NCI-H2107 (cell line): ENCODE data around the gene PGC.

Source experiments
- DNase-seq: peaks from one replicate; lab custom pipeline; 2025; lab: John Stamatoyannopoulos, UW

Gene PGC

DNA sequence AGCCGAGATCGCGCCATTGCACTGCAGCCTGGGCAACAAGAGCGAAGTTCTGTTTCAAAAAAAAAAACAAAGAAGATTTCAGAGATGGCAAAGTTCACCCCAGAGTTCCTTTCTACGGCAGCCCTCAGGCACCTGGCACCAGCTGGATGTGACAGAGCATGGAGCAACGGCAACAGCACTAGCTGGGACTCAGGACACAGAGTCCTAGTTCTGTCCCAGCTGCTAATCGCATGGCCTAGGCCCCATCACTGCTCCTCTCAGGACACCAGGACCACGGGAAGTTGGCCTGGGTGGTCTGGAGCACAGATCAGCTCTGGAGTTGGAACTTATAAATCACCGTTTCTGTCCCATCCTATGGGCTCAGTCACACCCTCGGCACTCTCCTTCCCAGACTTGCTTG lies 1.1 kb downstream of the PGC start:
- DNase-seq, result no peak

DNA sequence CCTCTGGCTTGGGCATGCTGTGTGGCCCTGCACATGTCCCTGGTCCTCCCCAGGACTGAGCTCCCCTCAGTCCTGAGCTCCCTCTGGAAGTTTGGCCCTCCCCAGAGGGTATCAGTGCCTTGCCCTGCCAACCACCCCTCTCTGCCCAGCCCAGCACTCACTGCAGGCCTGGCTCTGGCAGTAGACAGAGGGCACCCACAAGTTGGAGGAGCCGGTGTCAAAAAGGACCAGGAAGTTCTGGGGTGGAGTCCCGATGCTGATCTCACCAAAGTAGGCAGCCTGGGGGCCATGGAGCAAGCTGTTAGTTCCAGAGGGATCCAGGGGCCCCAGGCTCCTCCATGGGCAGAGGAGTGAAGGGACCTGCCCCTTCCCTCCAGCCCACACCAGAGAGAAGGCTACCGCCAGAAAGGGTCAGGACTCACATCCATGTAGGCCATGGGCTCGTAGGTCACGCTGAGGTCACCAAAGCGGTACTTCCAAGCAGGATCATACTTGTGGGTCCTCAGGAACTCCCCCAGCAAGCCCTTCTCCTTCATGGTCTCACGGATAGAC lies 2.9 kb downstream of the PGC start:
- no peak for DNase-seq

DNA sequence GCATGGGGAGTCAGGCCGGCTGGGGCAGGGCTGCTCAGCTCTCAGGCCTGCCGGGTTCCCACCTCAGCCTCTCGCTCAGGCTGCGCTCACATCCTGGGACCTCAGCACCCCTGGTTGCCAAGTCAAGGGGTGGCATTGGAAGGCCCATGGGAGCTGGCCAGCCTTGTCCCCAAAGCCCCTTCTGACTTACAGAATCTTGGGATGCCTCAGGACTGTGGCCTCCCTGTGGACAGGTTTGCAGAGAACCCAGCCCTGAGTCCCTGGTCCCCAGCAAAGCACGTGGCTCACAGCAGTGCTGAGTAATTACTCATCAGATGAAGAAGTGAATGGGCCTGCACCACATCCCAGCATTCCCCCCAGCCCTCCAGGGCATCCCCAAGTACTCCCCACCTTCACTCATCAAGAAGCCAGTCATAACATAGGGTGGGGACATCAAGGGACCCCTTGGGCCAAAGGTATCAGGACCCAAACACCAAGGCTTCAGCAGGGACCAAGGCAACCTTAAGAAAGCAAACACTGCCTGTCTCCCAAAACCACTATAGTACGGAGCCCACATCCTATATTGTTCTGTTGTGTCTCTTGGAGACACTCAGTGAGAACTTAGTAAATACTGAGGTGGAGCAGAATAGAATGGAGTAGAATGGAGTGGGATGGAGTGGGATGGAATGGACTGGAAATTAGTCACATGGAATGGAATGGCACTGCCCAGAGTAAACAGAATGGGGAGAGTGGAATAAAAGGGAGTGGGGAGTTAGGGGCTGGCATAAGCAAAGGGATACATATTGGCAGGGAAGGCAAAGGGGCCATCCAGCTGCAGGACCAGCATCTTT lies 3.6 kb downstream of the PGC start:
- no peak for DNase-seq

DNA sequence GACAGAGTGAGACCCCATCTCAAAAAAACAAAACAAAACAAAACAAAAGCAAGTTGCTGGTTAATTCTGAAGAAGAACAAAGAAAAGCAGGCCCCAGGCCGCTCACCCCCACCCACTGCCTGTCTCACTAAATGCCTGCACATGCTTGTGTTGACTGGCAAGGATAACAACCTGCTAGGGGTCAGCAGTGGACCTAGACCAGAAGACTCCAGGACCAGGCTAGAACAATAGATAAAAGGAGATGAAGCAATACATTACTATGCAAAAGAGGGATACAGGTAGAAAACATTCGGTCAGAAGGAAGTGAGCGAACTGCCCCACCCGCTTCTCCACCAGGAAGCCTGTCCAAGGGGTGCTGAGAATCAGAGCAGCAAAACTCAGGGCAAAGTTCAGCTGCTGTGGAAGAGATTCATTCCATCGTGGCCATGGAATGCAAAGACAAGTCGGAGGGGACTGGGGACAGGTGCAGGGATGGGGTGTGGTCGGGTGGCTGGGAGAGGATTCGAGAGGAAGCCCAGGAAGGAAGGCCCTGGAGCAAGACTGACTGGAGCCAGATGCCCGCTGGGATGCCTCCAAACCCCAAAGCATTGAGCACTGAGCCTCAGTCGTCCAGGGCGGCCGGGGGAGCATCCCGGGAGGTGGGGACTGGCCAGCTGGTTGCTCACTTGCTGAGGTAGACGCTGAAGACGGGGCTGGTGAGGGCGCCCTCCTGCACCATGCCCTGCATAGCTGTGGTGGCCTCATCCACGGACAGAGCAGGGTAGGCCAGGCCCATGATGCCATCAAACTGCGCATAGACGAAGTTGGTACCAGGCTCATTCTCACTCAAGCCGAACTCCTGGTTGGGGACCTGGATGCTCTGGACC lies 5.3 kb downstream of the PGC start:
- no peak for DNase-seq

DNA sequence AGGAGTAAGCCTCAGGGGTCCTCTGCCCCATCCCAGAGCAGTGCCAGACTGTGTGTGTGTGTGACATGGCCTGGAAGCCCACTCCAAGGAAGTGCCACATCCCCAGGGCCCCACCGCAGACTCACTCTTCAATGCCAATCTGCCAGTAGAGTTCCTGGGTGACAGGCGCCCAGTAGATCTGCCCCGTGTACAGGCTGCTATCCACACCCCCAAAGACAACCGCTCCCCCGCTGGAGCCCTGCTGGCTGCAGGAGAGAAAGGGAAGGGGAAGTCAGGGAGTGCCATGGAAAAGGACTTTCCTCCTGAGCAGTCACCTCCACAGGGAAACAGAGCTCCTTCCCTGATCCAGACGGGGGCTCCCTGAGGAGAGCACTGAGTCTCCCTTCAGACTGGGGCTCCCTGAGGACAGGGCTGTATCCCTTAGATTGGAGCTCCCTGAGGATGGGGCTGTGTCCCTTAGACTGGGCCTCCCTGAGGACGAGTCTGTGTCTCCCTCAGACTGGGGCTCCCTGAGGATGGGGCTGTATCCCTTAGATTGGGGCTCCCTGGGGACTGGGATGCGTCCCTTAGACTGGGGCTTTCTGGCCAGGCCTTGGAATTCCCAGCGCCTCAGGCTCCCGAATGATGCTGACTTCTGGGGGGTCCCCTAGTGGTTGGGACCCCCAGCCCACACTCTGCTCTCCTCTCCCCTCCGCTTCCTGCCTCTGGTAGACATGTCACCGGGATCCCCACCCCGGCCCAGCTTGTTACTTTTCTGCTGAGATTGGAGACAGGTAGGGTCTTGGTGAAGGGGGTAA lies 6.6 kb downstream of the PGC start:
- DNase-seq, result no peak

- DNase-seq, result no peak
These were observed 8.2 kb downstream of the PGC start for GRCh38 chr6:41739041-41739440.

DNA sequence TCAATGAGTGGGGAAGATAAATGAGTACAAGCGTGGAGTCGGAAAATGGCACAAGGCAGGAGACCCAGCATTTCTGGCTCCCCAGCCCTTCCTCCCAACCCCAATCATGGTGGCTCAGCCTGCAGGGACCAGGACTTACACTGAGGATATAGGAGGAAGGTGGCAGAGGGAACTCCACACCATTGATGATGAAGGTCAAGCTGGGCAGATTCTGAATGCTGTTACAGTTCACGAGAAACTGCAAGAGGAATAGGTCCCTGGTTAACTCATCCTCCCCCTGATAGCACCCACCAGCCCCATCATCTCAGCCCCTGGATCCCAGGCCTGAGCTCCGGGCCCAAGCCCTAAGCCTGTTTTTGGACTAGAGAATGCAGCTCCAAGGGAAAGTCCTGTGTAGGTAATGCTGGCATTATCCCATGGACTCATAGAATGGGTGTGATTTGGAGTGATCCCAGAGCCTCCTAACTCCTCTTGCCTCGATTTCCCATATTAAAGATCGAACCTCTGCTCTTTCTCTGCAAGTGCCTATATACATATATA lies 9.5 kb downstream of the PGC start:
- no peak for DNase-seq

DNA sequence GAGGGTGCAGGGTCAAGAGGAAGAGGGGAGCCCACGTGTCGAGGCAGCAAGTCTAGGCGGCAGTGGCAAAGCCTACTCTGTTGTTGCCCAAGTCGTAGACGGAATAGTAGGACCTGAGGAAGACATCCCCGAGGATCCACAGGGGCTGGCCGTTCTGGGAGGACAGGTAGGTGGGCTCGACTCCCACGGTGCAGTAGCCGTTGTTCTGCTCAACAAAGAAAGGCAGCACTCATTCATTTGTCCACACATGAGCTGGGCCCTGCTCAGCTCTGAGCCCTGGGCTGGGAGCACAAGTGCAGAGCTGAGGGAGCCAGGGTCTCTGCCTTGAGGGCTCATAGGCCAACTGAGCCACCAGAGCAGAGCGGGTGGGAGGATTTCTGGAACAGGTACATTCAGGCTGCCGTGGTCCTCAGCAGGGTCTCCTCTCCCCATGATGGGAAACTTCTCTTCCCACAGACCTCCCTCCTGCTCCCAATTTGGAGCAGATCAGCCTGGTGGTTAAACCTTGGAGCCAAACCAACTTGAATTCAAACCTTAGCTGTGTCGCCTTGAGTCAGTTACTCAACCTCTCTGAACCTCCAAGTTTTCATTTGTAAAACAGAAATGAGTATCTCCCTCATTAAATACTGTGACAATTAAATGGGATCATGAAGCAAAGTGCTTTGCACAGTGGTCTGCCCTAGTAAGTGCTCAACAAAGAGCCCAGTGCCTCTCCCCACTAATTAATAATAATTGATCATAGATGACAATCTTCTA lies 10.2 kb downstream of the PGC start:
- DNase-seq, result no peak

DNA sequence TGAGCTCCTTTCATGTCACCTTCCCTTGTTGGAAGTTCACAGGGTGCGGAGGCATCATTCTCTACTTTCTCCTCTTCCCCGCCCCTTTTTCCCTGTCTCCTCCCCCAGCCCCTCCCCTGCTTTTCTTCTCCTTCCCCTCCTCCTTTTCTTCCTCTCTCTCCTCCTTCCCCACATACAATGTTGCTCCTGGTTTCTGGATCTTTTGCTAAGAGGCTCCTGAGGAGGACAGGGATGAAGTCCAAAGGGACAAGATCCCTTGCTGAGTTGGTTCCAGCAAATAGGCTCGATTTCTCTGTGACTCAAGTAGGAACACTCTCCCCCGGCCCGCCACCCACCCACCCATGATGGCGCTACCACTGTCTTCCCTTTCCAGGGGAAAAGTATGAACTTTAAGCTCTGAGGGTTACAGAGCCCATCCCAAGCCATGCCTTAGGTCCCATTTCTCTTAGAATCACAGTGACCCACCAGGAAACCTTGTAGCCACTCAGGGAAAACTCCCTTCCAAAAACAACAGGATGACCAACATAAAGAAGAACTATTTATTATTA lies 10.9 kb downstream of the PGC start:
- no peak for DNase-seq

- peak; percentile 30 for DNase-seq
These were observed 11.6 kb downstream of the PGC start, which contains the start of gene TFEB for GRCh38 chr6:41735427-41736185. Gene TFEB, minus strand, starts transcription at chr6:41735608. Its CDS starts 44,395 bp downstream, at chr6:41691213.

GRCh38 chr6:41734666-41735426 lies 12.4 kb downstream of the PGC start:
- no peak for DNase-seq

DNA sequence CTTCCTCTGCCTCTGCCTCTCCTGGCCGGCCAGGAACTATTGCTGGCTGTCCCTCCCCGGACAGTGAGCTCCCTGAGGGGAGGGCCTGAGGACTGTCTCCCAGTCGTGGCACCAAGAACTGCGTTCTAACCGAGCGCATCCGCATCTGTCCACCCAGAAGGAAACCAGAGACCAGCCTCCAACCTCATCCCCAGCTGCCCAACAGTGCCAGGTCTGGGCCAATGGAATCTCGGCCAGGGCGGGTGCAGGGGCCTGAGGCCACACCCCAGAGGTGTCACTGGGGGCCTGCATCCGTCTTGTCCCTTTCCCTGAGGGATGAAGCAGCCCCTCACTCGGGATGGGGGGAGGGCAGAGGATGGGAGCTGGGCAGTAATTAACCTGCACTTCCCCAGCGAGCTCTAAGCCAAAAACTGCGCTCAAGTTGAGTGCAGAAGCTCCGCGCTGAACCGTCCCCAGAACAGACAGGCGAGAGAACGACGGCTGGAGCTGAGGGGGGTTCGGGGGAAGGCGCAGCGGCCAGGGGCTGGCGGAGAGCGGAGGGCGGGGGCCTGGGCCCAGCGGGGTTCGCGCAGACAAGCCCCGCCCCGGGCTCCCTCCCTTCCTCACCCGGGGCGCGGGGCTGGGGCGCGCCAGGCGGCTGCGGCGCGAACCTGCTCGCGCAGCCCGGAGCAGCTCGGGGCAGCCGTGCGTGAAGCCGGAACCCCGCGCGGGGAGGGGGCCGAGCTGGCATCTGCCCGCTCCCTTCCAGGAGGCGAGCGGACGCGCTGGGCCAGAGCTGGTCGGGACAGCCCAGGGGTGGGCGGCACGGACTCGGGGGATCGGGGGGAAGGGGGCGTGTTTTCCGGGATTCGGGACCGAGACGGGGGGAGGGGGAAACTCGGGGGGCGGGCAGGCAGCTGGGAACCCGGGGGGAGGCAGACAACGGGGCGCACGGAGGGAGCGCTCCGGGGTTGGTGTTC lies 13.2 kb downstream of the PGC start:
- DNase-seq, result peak; percentile 28

- DNase-seq, result no peak
These were observed 13.9 kb downstream of the PGC start for GRCh38 chr6:41733360-41733706.

- no peak for DNase-seq
These were observed 14.4 kb downstream of the PGC start for GRCh38 chr6:41732591-41733359.

- DNase-seq, result no peak
These were observed 15.0 kb downstream of the PGC start for GRCh38 chr6:41732149-41732548.

- DNase-seq, result no peak
These were observed 15.6 kb downstream of the PGC start for GRCh38 chr6:41731561-41732086.
